Measurements from ENCODE around the gene TEDC2. TPM values are rescaled to one million over a fixed set of nuclear protein-coding genes. Genes with fewer than 3 reads are reported as not detected.
"Not testable (repeated sequence)": the region's sequence is repeated elsewhere in the genome, so short reads cannot be mapped to it uniquely, and the experiment has no call there.

TEDC2 gene
- total RNA-seq, 2 donors from 2014 or later = 2.4 to 24.0 TPM

DNA sequence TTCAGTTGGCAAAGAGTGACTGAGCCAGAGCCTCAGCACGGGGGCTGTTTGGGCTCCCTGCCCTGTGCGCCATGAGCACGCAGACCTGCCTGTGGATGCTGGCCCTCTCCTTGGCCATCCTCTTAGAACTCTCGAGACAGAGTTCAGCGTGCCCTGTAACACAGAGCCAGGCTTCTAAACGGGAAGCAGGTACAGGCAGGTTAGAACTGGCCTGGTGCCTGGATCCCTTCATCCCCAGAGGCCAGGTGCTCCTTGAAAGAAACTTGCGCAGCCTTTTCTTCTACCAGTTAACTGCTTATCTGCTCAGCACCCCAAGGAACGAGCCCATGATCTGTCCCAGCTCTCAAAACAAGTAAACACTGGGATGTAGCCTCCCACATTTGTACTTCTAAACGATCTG, 23.8 kb upstream of the TEDC2 start:
- Histone ChIP-seq H3K36me3 (no peaks in the 10 kb centered on the region), H3K4me1 (no peaks in the 10 kb centered on the region), H3K27me3 (no peaks in the 10 kb centered on the region), H3K9ac (ENCODE audit: low read depth in 2 of 2, low read length in 2 of 2) (no peak overlapping the region), H3K9me3 (no peaks in the 10 kb centered on the region), H3K4me3 (no peak overlapping the region), H3K27ac (no peak overlapping the region)
- TF ChIP-seq, protein P1, sequence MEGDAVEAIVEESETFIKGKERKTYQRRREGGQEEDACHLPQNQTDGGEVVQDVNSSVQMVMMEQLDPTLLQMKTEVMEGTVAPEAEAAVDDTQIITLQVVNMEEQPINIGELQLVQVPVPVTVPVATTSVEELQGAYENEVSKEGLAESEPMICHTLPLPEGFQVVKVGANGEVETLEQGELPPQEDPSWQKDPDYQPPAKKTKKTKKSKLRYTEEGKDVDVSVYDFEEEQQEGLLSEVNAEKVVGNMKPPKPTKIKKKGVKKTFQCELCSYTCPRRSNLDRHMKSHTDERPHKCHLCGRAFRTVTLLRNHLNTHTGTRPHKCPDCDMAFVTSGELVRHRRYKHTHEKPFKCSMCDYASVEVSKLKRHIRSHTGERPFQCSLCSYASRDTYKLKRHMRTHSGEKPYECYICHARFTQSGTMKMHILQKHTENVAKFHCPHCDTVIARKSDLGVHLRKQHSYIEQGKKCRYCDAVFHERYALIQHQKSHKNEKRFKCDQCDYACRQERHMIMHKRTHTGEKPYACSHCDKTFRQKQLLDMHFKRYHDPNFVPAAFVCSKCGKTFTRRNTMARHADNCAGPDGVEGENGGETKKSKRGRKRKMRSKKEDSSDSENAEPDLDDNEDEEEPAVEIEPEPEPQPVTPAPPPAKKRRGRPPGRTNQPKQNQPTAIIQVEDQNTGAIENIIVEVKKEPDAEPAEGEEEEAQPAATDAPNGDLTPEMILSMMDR (IDR thresholded peaks at IDR 0.05) = no peak
- no peak for DNase-seq
- intact Hi-C loops (cut with DNase I) = no loop called here

DNA sequence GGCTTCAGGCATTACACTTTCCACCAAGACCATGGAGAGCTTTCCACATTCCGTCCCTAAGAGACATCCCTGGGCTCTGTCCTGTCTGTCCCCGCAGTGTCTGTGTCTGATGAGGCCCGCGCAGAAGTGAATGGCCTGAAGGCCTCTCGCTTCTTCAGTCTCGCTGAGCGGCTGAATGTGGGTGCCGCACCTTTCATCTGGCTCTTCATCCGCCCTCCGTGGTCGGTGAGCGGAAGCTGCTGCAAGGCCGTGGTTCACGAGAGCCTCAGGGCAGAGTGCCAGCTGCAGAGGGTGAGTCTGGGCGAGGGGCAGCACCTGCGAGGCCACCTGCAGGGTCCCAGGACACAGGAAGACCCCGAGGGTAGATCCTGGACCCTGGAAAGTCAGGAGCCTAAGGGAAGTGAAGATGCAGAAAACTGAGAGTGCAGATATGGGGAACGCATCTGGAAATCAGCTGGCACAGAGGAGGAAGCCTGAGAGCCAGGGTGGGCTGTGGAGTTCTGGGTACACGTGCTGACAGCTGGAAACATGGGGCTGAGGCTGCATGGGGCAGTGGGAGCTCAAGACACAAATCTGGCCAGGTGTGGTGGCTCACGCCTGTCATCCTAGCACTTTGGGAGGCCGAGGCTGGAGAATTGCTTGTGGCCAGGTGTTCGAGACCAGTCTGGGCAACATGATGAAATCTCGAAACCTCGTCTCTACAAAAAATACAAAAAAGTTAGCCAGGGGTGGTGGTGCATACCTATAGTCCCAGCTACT, 22.7 kb upstream of the TEDC2 start:
- Histone ChIP-seq H3K9me3 (no peaks in the 10 kb centered on the region), H3K4me1 (no peaks in the 10 kb centered on the region), H3K36me3 (no peaks in the 10 kb centered on the region), H3K4me3 (no peak overlapping the region), H3K27ac (no peak overlapping the region), H3K27me3 (no peaks in the 10 kb centered on the region), H3K9ac (ENCODE audit: low read depth in 2 of 2, low read length in 2 of 2) (no peak overlapping the region)
- TF ChIP-seq, protein P1 (IDR thresholded peaks at IDR 0.05) = no peak
- DNase-seq = no peak
- intact Hi-C loops (cut with DNase I) = no loop called here

DNA sequence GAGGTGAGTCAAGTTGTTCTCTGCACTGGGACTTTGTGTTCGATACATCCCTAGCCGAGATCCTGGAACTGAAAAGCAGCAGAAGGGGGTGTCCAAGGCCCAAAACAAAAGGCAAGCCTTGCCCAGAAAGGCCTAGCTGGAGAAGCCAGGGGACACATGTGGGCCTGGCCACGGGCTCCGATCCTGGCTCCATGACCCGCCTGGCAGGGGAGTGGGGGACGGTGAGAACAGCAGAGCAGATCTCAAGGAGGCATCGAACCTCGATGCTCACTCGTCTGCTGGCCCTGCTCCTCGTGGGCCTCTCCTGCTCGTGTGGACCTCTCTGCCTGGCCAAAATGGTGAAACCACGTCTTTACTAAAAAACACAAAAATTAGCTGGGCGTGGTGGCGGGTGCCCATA, 21.8 kb upstream of the TEDC2 start:
- Histone ChIP-seq H3K27ac (no peak overlapping the region), H3K4me1 (no peaks in the 10 kb centered on the region), H3K27me3 (no peaks in the 10 kb centered on the region), H3K9me3 (no peaks in the 10 kb centered on the region), H3K9ac (ENCODE audit: low read depth in 2 of 2, low read length in 2 of 2) (no peak overlapping the region), H3K36me3 (no peaks in the 10 kb centered on the region), H3K4me3 (no peak overlapping the region)
- TF ChIP-seq, protein P1 (IDR thresholded peaks at IDR 0.05) = no peak
- no peak for DNase-seq
- intact Hi-C loops (cut with DNase I) = no loop called here

DNA sequence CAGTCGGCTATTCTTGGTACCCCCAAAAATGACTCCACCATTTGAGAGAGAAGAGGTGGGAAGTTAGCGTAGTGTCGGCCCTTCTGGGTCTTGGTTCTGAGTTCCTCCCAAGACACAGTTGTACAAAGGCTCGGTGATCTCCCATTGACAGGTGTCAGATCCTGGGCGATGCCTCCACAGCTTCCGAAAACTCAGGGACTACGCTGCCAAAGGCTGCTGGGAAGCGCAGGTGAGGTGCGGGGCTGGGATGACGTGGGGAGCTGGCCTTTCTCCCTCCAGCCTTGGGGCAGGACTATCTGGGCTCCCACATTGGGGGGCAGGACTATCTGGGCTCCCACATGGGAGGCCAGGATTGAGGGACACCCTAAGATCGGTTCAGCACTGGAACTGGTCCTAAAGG, 20.3 kb upstream of the TEDC2 start:
- Histone ChIP-seq H3K9ac (ENCODE audit: low read depth in 2 of 2, low read length in 2 of 2) (no peak overlapping the region), H3K36me3 (no peaks in the 10 kb centered on the region), H3K27ac (no peak overlapping the region), H3K9me3 (no peaks in the 10 kb centered on the region), H3K4me3 (no peak overlapping the region), H3K4me1 (no peaks in the 10 kb centered on the region), H3K27me3 (no peaks in the 10 kb centered on the region)
- TF ChIP-seq, protein P1 (IDR thresholded peaks at IDR 0.05) = no peak
- intact Hi-C loops (cut with DNase I) = no loop called here
- DNase-seq = no peak

DNA sequence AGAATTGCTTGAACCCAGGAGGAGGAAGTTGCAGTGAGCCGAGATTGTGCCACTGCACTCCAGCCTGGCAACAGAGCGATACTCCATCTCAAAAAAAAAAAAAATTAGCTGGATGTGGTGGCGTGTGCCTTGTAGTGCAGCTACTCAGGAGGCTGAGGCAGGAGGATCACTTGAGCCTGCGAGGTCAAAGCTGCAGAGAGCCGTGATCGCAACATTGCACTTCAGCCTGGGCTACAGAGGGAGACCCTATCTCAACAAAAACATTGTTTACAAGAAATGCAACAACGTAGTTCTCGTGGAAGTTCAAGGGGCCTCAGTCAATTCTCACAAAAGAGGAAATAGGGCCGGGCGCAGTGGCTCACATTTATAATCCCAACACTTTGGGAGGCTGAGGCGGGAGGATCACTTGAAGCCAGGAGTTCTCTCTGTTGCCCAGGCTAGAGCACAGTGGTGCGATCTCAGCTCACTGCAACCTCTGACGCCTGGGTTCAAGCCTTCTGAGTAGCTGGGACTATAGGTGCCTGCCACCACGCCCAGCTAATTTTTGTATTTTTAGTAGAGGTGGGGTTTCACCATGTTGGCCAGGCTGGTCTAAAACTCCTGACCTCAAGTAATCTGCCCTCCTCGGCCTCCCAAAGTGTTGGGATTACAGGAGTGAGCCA, 18.6 kb upstream of the TEDC2 start:
- H3K4me3 ChIP-seq; intact Hi-C loops (cut with DNase I); H3K36me3 ChIP-seq; H3K9ac ChIP-seq (ENCODE audit: low read depth in 2 of 2, low read length in 2 of 2); H3K9me3 ChIP-seq; H3K4me1 ChIP-seq; DNase-seq; H3K27ac ChIP-seq; H3K27me3 ChIP-seq: not testable (repeated sequence)

DNA sequence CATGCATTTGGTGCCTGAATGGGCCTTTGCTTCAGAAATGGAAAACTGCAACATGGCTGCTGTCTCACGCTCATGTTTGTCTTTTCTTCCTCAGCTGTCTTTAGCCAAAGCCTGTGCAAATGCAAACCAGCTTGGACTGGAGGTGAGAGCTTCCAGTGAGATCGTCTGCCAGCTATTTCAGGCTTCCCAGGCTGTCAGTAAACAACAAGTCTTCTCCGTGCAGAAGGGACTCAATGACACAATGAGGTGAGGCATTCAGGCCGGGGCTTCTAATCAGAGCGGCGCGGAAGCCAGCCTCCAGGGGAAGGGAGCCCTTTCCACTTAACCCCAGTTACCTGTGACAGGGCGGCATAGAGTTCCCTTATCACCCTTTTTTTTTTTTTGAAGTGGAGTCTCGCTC, 16.4 kb upstream of the TEDC2 start:
- Histone ChIP-seq H3K36me3 (no peaks in the 10 kb centered on the region), H3K4me3 (no peak overlapping the region), H3K9ac (ENCODE audit: low read depth in 2 of 2, low read length in 2 of 2) (no peak overlapping the region), H3K9me3 (no peaks in the 10 kb centered on the region), H3K27ac (no peak overlapping the region), H3K4me1 (no peaks in the 10 kb centered on the region), H3K27me3 (no peaks in the 10 kb centered on the region)
- intact Hi-C loops (cut with DNase I) = no loop called here
- DNase-seq = no peak
- TF ChIP-seq, protein P1 (IDR thresholded peaks at IDR 0.05) = no peak

Data from colonic mucosa (tissue), 4 donors.